Common myeloid progenitor, CD34-positive (primary cell): ENCODE data around the gene ITGBL1.

ENCODE experiments used
- CTCF ChIA-PET: fragments of 350-600 bp; sonication (Branson Sonifier 250); formaldehyde crosslinking; loops from one replicate; lab custom pipeline; 2021; ENCODE audit warnings: antibody characterized with exemption; lab: Charles Lee
- POLR2A ChIA-PET: fragments of 350-600 bp; sonication (Branson Sonifier 250); formaldehyde crosslinking; loops from one replicate; lab custom pipeline; 2021; ENCODE audit warnings: antibody characterized with exemption; lab: Charles Lee
- DNase-seq, 3 donors: peaks; one replicate each; pipeline versions ENCODE4 v3.0.0 to v3.0.0-alpha.2; 2013
- H3K27ac ChIP-seq, 2 experiments: 1 replicate in 1 of 2; 2 replicates in 1 of 2; pipeline ENCODE4 v1.7.0; 2013; ENCODE audit warnings: inconsistent platforms in 2 of 2, low read length in 2 of 2, mild to moderate bottlenecking in 2 of 2, low read depth in 1 of 2, moderate library complexity in 1 of 2; ENCODE audit not compliant: severe bottlenecking in 2 of 2, insufficient read depth in 1 of 2, poor library complexity in 1 of 2
- H3K27me3 ChIP-seq, 5 experiments: replicated peaks in 2 of 5; 1 replicate in 3 of 5; 2 replicates in 2 of 5; pipeline versions ENCODE4 v1.6.1 to v1.7.0; 2013; ENCODE audit warnings: low read length in 4 of 5, mild to moderate bottlenecking in 2 of 5, moderate library complexity in 2 of 5, inconsistent platforms in 1 of 5; ENCODE audit not compliant: insufficient read depth in 5 of 5, control insufficient read depth in 4 of 5
- H3K36me3 ChIP-seq, 4 experiments: 1 replicate in 2 of 4; 2 replicates in 2 of 4; pipeline versions ENCODE4 v1.6.1 to v1.7.0; 2013; ENCODE audit warnings: low read length in 3 of 4, control low read depth in 1 of 4, mild to moderate bottlenecking in 1 of 4; ENCODE audit not compliant: control insufficient read depth in 4 of 4, insufficient read depth in 4 of 4
- H3K4me1 ChIP-seq, 4 experiments: 1 replicate in 3 of 4; 2 replicates in 1 of 4; pipeline versions ENCODE4 v1.6.1 to v1.7.1; 2013; ENCODE audit warnings: low read length in 3 of 4, mild to moderate bottlenecking in 3 of 4, control low read depth in 1 of 4, inconsistent platforms in 1 of 4, moderate library complexity in 1 of 4; ENCODE audit not compliant: control insufficient read depth in 4 of 4, insufficient read depth in 4 of 4; ENCODE audit errors: control extremely low read depth in 1 of 4
- H3K4me3 ChIP-seq, 7 experiments: 1 replicate in 4 of 7; 2 replicates in 3 of 7; pipeline versions ENCODE4 v1.5.1 to v1.7.0; 2013; ENCODE audit warnings: mild to moderate bottlenecking in 7 of 7, low read length in 6 of 7, moderate library complexity in 6 of 7, inconsistent platforms in 2 of 7, low read depth in 2 of 7, control low read depth in 1 of 7; ENCODE audit not compliant: insufficient read depth in 4 of 7, control insufficient read depth in 1 of 7; ENCODE audit errors: extremely low read depth in 1 of 7
- H3K9me3 ChIP-seq, 5 experiments: 1 replicate in 4 of 5; 2 replicates in 1 of 5; pipeline versions ENCODE4 v1.6.1 to v1.7.1; 2013; ENCODE audit warnings: low read length in 4 of 5, mild to moderate bottlenecking in 2 of 5, inconsistent platforms in 1 of 5, low read depth in 1 of 5, moderate library complexity in 1 of 5; ENCODE audit not compliant: control insufficient read depth in 4 of 5, insufficient read depth in 2 of 5; ENCODE audit errors: control extremely low read depth in 1 of 5
- WGBS: methylation state at CpG from one replicate; pipeline ENCODE4 v1.1.5; 2013; ENCODE audit not compliant: insufficient coverage; 5-methylcytosine and 5-hydroxymethylcytosine counted together

The ITGBL1 gene

DNA sequence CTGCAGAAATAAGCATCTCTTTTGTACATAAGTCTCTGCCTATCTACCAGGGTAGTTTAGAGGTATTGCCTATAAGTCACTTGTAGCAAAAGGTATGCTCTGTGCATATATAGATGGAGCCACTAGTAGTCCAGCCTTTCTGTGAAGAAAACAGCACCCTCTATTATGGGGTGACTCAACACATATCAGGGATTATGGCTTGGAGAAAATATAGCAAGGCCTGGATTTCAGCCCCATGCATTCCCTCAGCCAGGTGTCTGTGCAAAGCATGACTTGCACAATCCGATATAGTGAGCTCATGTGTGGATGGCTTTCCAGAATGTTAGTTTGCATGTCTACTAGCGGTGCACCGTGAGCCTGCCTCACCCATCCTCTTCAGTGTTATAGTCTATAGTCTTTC lies 22.7 kb upstream of the ITGBL1 start:
- POLR2A ChIA-PET, result no interaction called here
- WGBS, result no CpG with 5 or more reads among the region's 3 CpGs
- Histone ChIP-seq H3K27me3 (no peaks in the 10 kb centered on the region), H3K4me3 (no peak overlapping the region), H3K36me3 (no peaks in the 10 kb centered on the region), H3K9me3 (no peaks in the 10 kb centered on the region), H3K27ac (no peak overlapping the region), H3K4me1 (no peaks in the 10 kb centered on the region)
- CTCF ChIA-PET, result no interaction called here
- DNase-seq, result no peak

DNA sequence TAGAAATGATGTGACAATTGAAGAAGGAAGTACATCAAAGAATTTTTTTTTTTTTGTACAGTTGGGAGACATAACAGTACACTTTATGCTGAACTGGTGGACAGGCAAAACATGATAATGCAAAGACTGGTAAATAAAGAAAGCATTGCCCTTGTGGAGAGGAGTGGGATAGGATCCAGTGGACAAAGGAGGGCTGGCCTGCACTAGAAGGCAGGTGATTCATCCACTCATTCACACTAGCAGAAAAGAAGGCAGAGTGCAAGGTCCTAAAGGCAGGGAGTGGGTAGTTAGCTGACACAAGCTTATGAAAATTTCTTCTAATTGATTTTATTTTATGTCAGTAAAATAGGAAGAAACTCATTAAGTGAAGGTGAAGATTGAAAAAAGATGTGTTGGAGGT lies 18.6 kb upstream of the ITGBL1 start:
- H3K4me3 ChIP-seq, result no peak overlapping the region
- H3K9me3 ChIP-seq, result no peaks in the 10 kb centered on the region
- POLR2A ChIA-PET, result no interaction called here
- CTCF ChIA-PET, result no interaction called here
- H3K4me1 ChIP-seq, result no peaks in the 10 kb centered on the region
- peaks cover 0 to 2% (median 0%) of the 10 kb centered on the region in 5 experiments for H3K27me3 ChIP-seq
- H3K27ac ChIP-seq, result no peak overlapping the region
- no peaks in the 10 kb centered on the region for H3K36me3 ChIP-seq
- no peak for DNase-seq

DNA sequence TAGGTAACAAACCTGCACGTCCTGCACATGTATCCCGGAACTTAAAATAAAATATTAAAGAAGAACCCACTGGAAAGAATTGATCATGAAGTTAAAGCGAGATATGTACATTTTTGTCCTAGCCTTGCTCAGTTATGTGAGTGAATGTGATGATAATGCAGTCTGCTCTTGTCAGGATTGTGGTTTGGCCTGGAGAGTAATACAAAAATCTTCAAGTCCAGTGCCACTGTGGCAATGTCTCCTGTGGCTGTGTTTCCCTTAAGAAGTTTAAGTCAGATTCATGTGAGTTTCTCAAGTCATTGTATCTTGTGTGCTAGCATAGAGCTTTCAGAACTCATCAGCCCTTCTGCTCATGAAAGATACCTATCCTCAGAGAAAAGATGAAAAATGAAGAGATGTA lies 18.0 kb upstream of the ITGBL1 start:
- Histone ChIP-seq H3K27ac (no peak overlapping the region), H3K4me3 (no peak overlapping the region), H3K36me3 (no peaks in the 10 kb centered on the region), H3K9me3 (no peaks in the 10 kb centered on the region), H3K27me3 (peaks cover 0 to 2% (median 0%) of the 10 kb centered on the region in 5 experiments), H3K4me1 (no peaks in the 10 kb centered on the region)
- CTCF ChIA-PET, result interaction anchor here (0.6 kb wide), 1 partner anchor 61 kb away, joined by 3 read pairs; no protein-coding TSS in a partner anchor
- 100% methylated on average over 1 of the region's 3 CpGs for WGBS
- DNase-seq, result no peak
- POLR2A ChIA-PET, result no interaction called here

DNA sequence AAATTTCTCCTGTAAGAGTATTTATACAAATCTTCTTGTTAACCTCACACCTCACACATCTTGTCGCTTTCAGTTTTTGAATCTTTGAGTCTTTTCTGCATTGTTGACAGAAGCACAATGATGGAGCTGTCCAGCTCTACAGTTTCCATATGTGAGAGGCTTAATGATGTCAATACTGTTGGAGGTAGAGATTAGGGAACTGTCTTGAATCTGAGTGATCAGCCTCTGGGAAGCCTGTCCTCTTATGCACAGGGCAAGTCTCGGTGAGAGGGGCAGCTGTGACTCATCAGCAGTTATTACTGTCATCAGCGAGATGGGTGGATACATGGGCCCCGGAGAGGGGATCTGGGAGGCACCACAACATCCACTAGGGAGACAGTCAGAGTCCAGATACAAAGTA lies 4.6 kb upstream of the ITGBL1 start:
- no peaks in the 10 kb centered on the region for H3K9me3 ChIP-seq
- H3K4me1 ChIP-seq, result no peaks in the 10 kb centered on the region
- CTCF ChIA-PET, result no interaction called here
- no peak overlapping the region for H3K4me3 ChIP-seq
- POLR2A ChIA-PET, result no interaction called here
- peaks cover 0 to 8% (median 0%) of the 10 kb centered on the region in 5 experiments for H3K27me3 ChIP-seq
- WGBS, result 85% methylated on average over 2 of the region's 4 CpGs
- DNase-seq, result no peak
- no peak overlapping the region for H3K27ac ChIP-seq
- no peaks in the 10 kb centered on the region for H3K36me3 ChIP-seq

DNA sequence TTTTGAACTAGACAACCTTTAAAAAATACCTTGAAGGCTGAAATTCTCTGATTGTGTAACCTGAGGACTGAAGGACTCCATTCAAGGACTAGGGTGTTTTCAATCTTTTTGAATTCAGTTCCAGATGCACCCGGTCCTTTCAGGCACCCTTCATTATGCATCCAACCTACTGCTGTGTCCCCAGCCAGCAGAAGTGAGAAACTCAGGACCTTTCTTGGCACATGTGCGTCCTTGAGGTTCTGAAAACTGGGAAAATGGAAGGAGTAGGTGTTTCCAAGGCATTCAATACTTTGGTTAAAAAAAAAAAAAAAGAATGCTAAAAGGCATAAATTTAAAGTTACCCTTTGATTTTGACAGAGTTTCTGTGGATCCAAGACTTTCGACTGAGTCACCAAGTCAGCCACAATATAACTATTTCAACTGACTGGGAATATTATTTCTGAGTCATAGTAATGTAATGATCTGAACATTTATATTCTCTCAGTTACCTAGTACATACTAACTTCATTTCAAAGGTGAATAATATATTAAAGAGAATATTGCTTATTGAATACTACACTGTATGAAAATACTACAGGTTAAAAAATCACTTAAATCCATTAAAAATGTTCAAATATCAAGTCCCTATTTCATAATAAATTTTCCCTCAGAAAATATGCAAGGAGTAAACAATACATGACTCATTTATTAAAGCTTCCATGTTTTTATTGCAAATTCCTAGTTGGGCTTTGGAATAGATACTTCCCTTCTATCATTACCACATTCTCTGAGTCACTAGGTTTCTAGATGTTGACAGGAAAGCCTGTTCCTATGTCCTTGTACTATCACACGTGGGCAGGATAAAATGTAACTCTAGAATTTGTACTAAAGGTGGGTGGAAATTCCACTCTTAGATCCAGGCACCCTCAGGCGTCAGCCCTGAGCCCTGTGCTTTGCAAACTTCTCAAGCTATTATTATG lies 2.4 kb upstream of the ITGBL1 start:
- ChIA-PET POLR2A (no interaction called here), CTCF (no interaction called here)
- 86% methylated on average over 1 of the region's 5 CpGs for WGBS
- peaks cover 2 to 19% (median 6%) of the 10 kb centered on the region in 5 experiments for H3K27me3 ChIP-seq
- no peak for DNase-seq
- no peak overlapping the region for H3K4me3 ChIP-seq
- H3K9me3 ChIP-seq, result no peaks in the 10 kb centered on the region
- no peak overlapping the region for H3K27ac ChIP-seq
- no peaks in the 10 kb centered on the region for H3K36me3 ChIP-seq
- peaks cover 0 to 7% (median 3%) of the 10 kb centered on the region in 4 experiments for H3K4me1 ChIP-seq

DNA sequence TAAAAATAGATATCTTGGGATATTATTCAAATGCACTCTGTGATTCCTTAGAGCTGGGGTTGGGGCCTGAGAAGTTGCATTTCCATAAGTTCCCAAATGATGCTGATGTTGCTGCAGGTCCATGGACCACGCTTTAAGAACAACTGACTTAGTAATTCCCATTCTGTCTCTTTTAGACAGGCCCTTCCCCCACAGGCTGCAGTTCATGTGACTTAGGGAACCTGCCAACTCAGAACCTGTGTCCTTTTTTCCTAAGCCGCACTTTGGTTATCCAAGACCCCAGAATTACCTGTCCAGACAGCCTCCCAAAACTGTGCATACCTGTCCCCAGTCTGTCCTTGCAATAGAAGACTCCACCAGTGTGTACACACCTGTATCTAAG lies 1.7 kb upstream of the ITGBL1 start:
- peaks cover 0 to 7% (median 3%) of the 10 kb centered on the region in 4 experiments for H3K4me1 ChIP-seq

DNA sequence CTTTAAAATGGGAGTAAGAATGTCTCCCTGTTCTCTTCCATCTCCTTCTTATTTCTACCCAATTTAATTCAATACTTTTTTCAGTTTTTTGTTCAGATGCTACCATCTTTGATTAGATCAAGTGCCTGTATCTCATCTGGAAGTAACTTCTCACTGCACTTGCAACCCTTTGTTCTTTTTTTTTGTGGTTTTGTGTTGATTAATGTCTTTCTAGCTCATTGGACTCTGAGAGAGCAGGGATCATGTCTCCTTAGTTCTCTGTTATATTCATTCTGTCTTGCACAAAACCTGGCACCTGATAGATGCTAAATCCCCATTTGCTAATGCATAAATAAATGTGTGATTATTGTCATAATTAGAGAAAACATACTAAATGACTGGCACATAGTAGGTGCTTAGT lies 834 bp upstream of the ITGBL1 start:
- no peaks in the 10 kb centered on the region for H3K9me3 ChIP-seq
- DNase-seq, result no peak
- peaks cover 0 to 7% (median 3%) of the 10 kb centered on the region in 4 experiments for H3K4me1 ChIP-seq
- ChIA-PET POLR2A (no interaction called here), CTCF (no interaction called here)
- no peaks in the 10 kb centered on the region for H3K36me3 ChIP-seq
- peaks cover 2 to 19% (median 6%) of the 10 kb centered on the region in 5 experiments for H3K27me3 ChIP-seq
- no peak overlapping the region for H3K4me3 ChIP-seq
- H3K27ac ChIP-seq, result no peak overlapping the region

More for the DNA sequence above, 1.7 kb upstream of the ITGBL1 start:
- DNase-seq, result no peak
- ChIA-PET POLR2A (no interaction called here), CTCF (no interaction called here)
- Histone ChIP-seq H3K4me3 (no peak overlapping the region), H3K36me3 (no peaks in the 10 kb centered on the region), H3K27ac (no peak overlapping the region), H3K9me3 (no peaks in the 10 kb centered on the region), H3K27me3 (peaks cover 2 to 19% (median 6%) of the 10 kb centered on the region in 5 experiments)
- WGBS, result 92% methylated on average over 2 of the region's 2 CpGs
